ENCODE data around the gene ACAT1.

DNA sequence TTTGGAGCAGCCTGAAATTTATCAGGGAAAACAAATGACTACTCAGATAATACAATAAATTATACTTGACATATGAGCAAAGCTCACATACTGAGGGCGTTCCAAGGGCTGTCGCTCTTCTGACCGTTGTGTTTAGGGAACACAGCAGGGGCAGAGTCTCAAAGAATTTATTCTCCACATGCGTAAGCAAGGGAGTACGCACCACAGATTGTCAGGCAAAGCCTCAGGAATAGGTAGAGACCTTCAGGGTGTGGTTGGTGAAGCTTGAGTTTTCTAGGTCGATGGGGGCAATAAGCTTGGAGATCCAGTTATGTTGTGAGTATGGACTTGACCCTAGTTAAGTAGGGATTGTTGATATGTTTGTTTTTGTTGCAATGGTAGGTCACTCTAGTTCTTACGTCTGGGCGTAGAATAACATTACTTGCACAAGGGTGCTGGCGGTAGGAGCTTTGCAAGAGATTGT is 830 bp downstream of the ACAT1 start:
- TF ChIP-seq, protein P1, sequence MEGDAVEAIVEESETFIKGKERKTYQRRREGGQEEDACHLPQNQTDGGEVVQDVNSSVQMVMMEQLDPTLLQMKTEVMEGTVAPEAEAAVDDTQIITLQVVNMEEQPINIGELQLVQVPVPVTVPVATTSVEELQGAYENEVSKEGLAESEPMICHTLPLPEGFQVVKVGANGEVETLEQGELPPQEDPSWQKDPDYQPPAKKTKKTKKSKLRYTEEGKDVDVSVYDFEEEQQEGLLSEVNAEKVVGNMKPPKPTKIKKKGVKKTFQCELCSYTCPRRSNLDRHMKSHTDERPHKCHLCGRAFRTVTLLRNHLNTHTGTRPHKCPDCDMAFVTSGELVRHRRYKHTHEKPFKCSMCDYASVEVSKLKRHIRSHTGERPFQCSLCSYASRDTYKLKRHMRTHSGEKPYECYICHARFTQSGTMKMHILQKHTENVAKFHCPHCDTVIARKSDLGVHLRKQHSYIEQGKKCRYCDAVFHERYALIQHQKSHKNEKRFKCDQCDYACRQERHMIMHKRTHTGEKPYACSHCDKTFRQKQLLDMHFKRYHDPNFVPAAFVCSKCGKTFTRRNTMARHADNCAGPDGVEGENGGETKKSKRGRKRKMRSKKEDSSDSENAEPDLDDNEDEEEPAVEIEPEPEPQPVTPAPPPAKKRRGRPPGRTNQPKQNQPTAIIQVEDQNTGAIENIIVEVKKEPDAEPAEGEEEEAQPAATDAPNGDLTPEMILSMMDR (IDR thresholded peaks at IDR 0.05), result no peak
- TF ChIP-seq, protein P2, sequence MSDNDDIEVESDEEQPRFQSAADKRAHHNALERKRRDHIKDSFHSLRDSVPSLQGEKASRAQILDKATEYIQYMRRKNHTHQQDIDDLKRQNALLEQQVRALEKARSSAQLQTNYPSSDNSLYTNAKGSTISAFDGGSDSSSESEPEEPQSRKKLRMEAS (IDR thresholded peaks at IDR 0.05; ENCODE audit: low read depth), result no peak
- TF ChIP-seq, protein P3, sequence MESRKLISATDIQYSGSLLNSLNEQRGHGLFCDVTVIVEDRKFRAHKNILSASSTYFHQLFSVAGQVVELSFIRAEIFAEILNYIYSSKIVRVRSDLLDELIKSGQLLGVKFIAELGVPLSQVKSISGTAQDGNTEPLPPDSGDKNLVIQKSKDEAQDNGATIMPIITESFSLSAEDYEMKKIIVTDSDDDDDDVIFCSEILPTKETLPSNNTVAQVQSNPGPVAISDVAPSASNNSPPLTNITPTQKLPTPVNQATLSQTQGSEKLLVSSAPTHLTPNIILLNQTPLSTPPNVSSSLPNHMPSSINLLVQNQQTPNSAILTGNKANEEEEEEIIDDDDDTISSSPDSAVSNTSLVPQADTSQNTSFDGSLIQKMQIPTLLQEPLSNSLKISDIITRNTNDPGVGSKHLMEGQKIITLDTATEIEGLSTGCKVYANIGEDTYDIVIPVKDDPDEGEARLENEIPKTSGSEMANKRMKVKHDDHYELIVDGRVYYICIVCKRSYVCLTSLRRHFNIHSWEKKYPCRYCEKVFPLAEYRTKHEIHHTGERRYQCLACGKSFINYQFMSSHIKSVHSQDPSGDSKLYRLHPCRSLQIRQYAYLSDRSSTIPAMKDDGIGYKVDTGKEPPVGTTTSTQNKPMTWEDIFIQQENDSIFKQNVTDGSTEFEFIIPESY (IDR thresholded peaks at IDR 0.05; ENCODE audit: borderline replicate concordance, low read depth), result no peak
- no peak for TF ChIP-seq EP300 (IDR thresholded peaks at IDR 0.05; ENCODE audit: borderline replicate concordance in 1 of 2, low read depth in 1 of 2, low read length in 1 of 2)
